Stimulated activated CD4-positive, alpha-beta T cell treated with anti-CD3 and anti-CD28 coated beads, Interleukin-1b, Interleukin-23, amount 100 ng/mL, for 4 hours (primary cell): ENCODE data around the gene KPNA3.
"Not testable (repeated sequence)": the region's sequence is repeated elsewhere in the genome, so short reads cannot be mapped to it uniquely, and the experiment has no call there.

Experiments
- DNase-seq, 2 donors: peaks; one replicate each; pipeline ENCODE4 v3.0.0-alpha.2; 2020; ENCODE audit warnings: low read depth in 2 of 2

The KPNA3 gene

DNA sequence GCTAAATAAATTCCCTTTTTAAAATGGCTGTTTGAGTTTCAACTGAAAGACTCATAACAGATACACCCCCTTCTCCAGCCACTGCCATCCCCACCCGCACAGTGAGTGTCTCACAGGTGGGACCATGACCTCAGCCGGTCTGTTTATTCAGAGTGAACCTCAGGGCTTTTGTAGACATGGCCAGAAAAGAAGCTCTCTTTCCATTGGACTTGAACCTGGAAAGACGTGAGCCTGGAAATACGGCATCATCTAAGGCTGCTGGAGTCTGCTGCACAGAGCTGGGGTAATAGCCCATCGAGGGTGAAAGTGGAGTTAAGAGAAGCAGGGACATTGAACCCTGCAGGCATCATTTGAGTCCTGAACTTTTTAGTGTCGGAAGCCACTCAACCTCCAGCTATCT lies 15.2 kb upstream of the KPNA3 start:
- no peak for DNase-seq

DNA sequence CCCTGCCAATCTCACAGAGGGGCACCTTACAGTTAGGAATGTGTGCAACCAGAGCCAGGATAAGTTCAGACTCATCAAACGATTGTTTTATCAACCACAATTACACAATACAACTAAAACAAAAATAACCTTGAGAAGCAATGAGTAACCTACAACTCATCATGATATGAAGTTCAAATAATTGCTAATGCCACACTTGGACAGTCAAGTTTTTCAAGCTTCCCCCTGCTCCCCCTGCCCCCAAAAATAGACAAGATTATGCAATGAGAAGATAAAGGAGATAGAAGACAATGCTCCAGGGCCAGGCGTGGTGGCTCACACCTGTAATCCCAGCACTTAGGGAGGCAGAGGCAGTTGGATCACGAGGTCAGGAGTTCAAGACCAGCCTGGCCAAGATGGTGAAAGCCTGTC lies 13.6 kb upstream of the KPNA3 start:
- DNase-seq, result no peak

DNA sequence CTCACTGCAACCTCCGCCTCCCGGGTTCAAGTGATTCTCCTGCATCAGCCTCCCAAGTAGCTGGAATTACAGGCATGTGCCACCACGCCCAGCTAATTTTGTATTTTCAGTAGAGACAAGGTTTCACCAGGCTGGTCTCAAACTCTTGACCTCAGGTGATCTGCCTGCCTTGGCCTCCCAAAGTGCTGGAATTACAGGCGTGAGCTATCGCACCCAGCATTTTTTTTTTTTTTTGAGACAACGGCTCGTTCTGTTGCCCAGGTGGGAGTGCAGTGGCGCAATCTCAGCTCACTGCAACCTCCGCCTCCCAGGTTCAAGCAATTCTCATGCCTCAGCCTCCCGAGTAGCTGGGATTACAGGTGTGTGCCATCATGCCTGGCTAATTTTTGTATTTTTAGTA lies 10.6 kb upstream of the KPNA3 start:
- DNase-seq, result not testable (repeated sequence)

DNA sequence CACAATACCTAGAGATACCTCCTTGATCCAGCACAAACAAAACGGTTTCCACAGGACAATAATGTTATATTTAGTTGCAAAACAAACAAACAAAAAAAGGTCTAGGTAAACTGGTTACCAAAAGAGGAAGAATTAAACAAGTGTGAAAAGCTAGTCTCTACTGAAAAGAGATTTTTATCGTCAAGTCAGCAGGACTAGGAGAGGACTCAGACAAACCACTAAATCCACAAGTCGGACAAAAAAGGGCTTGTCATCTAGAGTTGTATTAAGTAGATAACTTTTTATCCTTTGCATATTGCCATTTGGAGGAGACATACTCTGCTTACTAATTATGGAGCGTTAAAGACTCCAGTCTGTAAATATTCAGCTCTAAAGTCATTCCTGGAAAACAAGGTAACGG lies 9.9 kb upstream of the KPNA3 start:
- DNase-seq, result no peak

DNA sequence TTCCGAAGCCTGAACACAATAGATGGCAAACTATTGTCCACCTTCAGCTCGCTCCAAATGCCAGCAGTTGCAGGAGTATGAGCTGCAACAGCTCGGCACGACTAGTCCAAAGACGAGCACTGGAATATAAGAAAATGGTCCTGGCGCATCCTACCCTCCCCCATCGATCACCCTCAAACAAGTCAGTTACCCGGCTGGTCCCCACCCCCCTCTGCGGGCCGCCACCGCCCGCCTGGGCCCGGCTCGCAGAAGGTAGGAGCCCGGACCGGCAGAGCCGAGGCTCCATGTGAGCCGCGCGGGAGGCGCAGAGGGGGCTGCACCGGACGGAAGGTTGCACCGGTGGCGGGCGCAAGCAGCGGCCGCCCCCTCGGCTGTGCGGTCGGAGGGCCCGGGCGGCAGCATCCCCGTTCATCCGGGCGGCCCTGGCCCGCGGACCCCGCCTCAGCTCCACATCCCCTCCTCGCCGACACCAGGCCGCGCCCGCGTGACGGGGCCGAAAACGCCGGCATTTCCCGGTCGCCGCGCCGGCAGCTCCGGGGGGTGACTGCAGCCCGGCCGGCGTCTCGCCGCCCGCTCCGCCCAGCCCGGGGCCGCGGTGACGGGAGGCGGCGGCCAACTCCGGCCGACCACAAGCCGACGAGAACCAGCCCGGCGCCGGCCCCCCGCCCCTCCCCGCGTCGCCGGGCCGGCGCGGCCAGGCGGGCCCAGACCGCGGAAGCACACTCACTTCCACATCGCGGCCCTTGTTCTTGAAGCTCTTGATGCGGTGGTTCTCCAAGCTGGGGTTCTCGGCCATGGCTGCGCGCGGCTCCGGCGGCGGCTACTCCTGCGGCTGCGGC lies 552 bp downstream of the KPNA3 start:
- peak; percentile 25 to 52 for DNase-seq

DNA sequence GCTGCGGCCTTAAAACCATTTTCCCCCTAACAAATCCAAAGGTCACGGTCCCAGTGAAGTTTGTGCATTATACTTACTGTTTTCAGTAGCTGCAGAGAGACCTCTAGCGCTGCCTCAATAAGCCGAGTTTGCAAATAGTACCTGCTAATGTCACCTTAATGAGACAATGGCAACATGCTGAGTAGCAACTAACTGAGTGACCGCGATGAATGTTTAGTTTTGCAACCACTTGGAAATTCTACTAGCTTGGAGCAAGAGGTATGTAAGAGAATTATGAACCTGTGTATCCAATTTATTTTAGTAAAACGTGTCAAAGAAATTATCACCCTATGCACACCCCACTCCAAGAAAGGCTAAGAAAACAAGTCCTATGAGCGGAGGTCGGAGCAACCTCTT lies 1.2 kb downstream of the KPNA3 start:
- DNase-seq, result no peak

DNA sequence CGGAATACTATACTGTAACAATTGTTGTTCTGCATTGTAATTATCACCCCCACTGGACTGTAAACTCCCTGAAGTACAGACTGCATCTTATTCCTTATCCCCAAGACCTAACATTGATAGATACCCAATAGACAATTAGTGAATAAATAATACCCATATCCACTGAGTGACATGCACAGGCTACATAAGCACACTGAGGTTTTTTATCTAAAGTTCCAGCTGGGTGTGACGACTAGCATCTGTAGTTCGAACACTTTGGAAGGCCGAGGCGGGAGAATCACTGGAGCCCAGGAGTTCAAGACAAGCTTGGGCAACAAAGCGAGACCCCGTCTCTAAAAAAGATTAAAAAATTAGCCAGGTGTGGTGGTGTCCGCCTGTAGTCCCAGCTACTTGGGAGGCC lies 2.5 kb downstream of the KPNA3 start:
- no peak for DNase-seq

DNA sequence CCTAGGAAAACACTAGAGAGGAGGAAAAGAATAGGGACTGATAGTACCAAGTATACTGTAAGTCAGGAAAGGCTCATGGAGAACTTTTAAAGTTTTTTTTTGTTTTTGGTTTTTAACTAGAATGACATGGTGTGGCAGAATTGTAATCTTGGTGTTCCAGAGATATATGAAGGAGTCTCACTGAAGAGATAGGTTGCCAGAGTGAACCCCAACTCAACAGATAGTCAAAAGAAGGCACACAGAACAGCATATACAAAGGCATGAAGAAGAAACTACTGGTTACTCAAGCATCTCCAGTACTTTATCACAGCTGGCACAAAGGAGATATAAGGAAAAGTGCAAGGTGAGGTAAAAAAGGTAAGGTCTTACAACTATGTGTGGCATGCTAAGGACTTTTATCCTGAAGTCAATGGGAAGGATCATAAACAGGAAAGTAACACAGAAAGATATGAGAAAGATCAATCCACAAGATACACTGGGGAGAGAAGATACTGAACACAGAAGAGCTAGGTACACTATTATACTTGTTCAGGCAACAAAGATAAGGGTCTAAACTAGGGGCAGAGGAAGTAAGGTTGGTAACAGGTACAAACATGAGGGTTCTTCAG lies 6.0 kb downstream of the KPNA3 start:
- no peak for DNase-seq

DNA sequence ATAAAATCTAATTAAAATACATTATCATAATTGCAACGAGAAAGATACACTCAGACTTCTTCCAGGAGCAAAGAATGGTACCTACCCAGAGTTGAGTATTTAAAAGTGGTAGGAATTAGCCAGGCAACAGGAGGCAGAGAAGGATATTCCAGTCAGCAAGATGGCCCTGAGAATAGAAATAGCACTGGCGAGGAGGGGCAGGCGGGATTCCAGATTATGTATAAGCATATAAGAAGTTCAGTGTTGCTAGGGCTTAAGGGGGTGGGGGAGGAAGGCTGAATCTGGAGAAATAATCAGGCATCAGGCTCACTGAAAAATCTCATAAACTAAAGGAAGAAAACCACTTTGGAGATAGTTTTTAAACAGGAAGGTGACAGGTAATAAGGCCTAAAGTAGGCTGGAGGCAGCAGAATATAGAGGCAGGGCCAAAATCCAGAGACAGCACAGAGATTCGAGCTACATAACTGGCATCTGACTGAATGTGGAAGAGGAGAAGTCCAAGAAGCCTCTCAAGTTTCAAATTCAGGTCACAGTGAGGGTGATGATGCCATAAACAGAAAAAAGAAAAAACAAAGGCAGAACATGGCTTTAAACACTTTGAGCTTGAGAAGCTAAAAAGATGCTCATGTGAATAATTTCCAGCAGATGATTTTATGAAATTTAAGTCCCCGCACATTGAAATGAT lies 7.5 kb downstream of the KPNA3 start:
- DNase-seq, result no peak

DNA sequence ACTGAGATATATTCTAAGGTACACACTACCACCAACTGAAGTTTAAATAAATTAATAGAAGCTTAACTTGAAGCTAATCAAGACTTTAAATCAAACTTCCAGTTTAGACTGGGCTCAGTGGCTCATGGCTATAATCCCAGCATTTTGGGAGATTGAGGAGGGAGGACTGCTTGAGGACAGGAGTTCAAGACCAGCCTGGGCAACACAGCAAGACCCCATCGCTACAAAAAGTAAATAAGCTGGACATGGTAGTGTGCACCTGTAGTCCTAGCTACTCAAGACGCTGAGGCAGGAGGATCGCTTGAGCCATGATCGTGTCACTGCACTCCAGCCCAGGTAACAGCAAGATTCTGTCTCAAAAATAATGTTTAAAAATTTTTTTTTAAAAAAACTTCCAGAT lies 8.6 kb downstream of the KPNA3 start:
- no peak for DNase-seq

DNA sequence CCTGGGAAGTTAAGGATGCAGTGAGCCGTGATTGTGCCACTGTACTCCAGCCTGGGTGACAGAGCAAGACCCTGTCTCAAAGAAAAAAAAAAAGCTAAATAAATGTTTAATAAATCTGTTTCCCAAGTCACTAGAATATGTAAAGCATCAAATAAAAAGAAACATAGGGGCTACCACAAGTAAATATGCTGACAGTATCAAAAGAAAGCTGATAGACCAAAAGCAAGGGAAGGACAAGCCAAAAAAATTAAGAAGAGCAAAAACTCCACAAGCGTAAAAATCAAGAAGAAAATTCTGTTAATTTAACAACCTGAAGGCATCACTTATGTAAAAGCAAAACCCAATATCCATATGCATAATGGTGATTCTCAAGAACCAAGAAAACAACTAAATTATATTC lies 9.7 kb downstream of the KPNA3 start:
- no peak for DNase-seq

DNA sequence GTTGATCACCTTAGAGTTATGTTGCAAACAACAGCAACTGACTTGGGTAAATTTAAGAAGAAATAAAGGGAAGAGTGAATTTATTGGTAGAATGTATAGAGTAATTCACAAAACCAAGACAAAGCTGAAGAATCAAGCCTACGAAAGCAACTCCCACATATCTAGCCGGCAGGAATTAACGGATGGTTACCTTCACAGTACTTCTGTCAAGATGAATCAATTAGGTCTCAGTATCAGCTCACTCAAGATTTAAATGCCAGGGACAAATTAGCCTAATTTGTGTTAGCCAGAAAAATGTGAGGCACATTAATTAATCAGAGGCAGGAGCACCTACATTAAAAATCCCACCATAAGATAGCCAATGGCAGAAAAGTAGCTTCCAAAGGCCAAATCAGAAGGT lies 10.7 kb downstream of the KPNA3 start:
- no peak for DNase-seq

DNA sequence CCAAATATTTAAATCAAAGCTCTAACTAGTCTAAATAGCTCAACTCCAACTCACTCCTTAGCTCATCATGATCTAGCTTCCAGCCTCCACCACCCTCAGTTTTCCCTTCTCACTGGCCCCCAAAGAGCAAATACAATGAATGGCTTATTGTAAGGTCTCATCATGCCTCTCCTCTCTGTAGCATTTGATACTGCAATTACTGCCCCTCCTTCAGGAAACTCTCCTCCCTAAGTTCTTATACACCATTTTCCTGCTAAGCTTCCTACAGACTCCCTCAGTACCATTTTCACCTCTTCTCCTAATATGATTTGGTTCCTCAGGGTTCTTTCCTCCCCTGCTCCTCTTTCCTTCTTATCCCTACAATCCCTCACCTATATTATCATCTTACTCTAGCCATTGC lies 12.8 kb downstream of the KPNA3 start:
- DNase-seq, result no peak

DNA sequence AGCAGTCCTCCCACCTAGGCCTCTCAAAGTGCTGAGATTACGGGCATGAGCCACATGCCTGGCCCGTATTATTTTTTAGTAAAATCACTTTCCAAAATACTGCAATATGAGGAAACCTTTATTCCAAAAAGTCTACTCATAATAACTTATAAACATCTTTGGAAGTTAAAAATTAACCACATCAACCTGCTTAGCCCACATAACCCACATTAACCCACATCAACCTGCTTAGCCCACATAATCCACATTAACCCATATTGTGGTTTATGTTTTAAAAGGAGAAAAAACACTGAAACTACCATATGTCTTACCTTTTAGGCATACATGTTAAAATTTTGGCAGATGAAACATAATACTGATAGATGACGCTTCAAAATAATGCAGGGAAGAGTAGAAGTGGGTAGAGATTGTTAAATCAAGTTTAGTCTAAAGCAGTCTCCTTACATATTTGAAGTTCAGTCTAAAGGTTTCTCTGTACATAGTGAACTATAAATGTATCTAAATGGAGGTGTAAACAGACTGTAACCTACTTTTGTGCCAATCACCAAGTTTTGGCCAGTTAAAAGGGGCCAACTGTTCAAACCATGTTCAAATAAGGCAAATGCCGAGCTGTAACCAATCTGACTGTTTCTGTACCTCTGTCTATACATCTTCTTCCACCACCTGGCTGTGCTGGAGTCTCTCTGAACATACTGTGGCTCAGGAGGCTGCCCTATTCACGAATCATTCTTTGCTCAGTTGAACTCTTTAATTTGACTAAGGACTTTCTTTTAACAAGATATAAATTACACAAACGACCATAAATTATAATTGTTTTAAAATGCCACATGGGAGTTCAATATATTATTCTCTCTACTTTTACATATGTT lies 14.5 kb downstream of the KPNA3 start:
- DNase-seq, result no peak

DNA sequence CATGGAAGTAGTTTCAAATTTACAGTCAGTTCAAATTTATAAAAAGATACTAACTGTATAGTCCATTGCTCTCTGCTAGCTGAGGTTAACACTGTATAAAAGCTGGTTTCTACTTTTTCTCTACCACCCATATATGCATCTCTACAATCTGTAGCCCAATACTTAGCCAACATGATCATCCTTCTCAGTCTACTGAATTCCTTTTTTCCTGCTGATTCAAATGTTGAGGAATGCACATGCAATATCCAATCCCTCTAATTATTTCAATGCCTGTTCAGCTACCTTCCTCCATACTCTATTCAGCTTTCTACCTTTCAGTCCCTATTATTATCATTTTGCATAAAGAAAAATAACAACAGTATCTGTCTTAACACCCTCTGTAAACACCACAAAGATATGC lies 15.6 kb downstream of the KPNA3 start:
- DNase-seq, result no peak

DNA sequence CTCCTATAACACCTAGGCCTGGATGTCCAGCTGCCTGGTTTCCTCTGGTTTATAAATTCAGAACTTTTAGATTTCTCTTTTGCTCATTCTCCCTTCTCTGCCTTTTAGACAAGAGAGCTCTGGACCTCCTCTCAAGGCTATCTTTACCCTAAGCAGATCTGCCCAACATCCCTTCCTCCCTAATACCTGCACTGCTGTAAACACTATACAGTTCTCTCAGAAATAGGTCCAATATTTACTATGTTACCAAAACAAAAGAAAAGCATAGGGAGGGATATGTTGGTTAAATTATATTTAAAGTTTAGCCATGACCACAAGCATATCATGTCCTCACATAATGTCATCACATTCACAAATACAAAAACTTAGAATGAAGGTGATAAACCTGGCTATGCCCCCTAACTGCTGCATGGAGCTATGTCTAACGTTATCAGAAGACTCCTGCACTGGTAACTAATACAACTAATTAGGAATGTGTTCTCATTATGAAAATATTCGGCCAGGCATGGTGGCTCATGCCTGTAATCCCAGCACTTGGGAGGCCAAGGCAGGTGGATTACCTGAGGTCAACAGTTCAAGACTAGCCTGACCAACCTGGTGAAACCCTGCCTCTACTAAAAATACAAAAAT lies 18.0 kb downstream of the KPNA3 start:
- no peak for DNase-seq

DNA sequence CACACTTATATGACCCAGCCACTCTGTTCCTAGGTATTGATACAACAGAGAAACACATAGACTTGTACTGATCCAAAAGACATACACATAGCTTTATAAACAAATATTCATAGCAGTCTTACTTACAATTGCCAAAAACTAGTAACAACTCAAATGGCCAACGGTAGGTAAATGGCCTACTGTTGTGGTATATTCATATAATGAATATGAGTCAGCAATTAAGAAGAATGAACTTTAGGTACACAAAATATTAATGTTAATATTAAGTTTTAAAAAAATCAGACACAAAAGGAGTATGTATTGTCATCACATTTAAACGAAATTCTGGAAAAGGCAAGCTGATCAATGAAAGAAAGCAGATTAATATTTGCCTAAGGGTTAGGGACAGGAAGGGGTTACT lies 19.7 kb downstream of the KPNA3 start:
- no peak for DNase-seq

DNA sequence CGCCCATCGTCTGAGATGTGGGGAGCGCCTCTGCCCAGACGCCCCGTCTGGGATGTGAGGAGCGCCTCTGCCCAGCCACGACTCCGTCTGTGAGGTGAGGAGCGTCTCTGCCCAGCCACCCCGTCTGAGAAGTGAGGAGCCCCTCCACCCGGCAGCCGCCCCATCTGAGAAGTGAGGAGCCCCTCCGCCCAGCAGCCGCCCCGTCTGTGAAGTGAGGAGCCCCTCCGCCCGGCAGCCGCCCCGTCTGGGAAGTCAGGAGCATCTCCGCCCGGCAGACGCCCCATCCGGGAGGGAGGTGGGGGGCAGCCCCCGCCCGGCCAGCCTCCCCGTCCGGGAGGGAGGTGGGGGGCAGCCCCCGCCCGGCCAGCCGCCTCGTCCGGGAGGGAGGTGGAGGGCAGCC lies 30.7 kb downstream of the KPNA3 start:
- DNase-seq, result not testable (repeated sequence)

DNA sequence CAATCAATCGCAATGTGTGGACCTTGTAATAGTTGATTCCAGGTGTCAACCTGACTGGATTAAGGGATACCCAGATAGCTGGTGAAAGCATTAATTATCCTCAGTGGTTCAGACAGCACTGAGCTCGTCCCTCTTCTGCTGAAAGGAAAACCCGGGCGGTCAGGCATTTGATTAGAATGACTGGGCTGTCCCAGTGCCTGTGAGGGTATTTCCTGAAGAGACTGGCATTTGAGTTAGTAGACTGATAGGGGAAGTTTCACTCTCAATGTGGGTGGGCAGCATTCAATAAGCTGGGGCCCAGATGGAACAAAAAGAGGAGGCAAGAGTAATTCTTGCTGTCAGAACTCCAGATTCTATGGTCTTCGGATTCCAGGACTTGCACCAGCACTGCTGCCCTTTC lies 31.9 kb downstream of the KPNA3 start:
- DNase-seq, result no peak

DNA sequence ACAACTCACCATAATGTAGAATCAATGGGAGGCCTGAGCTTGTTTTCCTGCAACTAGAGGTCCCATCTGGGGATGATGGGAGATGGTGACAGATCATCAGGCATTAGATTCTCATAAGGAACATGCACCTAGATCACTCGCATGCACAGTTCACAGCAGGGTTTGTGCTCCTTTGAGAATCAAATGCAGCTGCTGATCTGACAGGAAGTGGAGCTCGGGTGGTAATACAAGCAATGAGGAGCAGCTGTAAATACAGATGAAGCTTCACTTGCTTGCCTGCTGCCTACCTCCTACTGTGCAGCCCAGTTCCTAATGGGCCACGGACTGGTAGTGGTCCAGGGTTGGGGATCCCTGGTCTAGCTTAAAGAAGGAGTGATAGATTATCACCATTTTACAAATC lies 33.0 kb downstream of the KPNA3 start:
- DNase-seq, result no peak

DNA sequence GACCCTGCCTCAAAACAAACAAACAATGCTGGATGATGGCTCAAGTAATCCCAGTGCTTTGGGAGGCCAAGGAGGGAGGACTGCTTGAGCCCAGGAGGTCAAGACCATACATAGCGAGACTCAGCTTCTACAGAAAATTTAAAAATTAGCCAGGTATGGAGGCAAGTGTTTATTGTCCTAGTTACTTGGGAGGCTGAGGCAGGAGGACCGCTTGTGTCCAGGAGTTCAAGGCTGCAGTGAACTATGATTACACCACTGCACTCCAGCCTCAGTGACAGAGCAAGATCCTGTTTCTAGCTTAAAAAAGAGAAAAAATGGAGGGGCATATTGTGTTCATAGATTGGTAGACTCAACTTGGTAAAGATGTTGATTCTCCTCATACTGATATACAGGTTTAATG lies 36.2 kb downstream of the KPNA3 start:
- no peak for DNase-seq

DNA sequence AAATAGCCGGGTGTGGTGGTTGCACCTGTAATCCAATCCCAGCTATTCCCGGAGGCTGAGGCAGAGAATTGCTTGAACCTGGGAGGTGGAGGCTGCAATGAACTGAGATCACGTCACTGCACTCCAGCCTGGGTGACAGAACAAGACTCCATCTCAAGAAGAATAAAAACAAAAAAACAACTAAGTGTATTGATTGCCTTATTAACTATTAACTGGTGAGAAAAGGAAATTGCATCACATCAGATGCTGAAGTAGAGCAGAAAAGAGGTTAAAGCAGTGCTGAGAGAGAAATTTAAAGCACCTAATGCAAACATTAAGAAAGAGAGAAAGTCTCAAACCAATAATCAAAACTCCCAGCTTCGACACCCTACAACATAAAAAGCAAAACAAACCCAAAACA lies 38.3 kb downstream of the KPNA3 start:
- DNase-seq, result no peak
